Measurements from ENCODE around the gene RNF128.
"Not testable (repeated sequence)": the region's sequence is repeated elsewhere in the genome, so short reads cannot be mapped to it uniquely, and the experiment has no call there.

Gene RNF128

GRCh38 chrX:106751407-106751806 lies 24.9 kb downstream of the RNF128 start:
- no peak for DNase-seq (ENCODE audit: extremely low spot score)
- ChIA-PET POLR2A (no interaction called here), CTCF (interaction anchor here (0.7 kb wide), 1 partner anchor 25 kb away, joined by 3 read pairs; the partner anchor contains the start of gene RNF128)
- TF ChIP-seq FOXK2 (IDR thresholded peaks at IDR 0.05) (no peak), HDGF (IDR thresholded peaks at IDR 0.05; ENCODE audit: borderline replicate concordance) (no peak), CTBP1 (IDR thresholded peaks at IDR 0.05; ENCODE audit: borderline replicate concordance) (no peak), L3MBTL2 (conservative IDR thresholded peaks at IDR 0.05) (no peak), PKNOX1 (IDR thresholded peaks at IDR 0.05) (no peak), SP1 (IDR thresholded peaks at IDR 0.05) (no peak), LEF1 (IDR thresholded peaks at IDR 0.05; ENCODE audit: borderline replicate concordance) (no peak), ELF4 (IDR thresholded peaks at IDR 0.05) (no peak), ZNF384 (IDR thresholded peaks at IDR 0.05) (no peak), BHLHE40 (IDR thresholded peaks at IDR 0.05; ENCODE audit: borderline replicate concordance) (no peak), ARNT (IDR thresholded peaks at IDR 0.05) (no peak), TARDBP (IDR thresholded peaks at IDR 0.05) (no peak), FOXA1 (IDR thresholded peaks at IDR 0.05) (no peak), SUZ12 (IDR thresholded peaks at IDR 0.05) (no peak), FOXM1 (IDR thresholded peaks at IDR 0.05; ENCODE audit: borderline replicate concordance) (no peak), NFRKB (IDR thresholded peaks at IDR 0.05) (no peak)

GRCh38 chrX:106752101-106752678 lies 25.7 kb downstream of the RNF128 start:
- POLR2A ChIA-PET: no interaction called here
- TF ChIP-seq ELF4 (IDR thresholded peaks at IDR 0.05) (no peak), SUZ12 (IDR thresholded peaks at IDR 0.05) (no peak), ZNF384 (IDR thresholded peaks at IDR 0.05) (no peak), PKNOX1 (IDR thresholded peaks at IDR 0.05) (no peak)
- CTCF ChIA-PET: interaction anchor here (0.9 kb wide), 1 partner anchor 14 kb away, joined by 3 read pairs; no protein-coding TSS in a partner anchor
- DNase-seq (ENCODE audit: extremely low spot score): no peak

GRCh38 chrX:106769288-106769687 lies 42.8 kb downstream of the RNF128 start:
- DNase-seq (ENCODE audit: extremely low spot score); CTCF ChIA-PET: not testable (repeated sequence)

GRCh38 chrX:106774981-106775380 lies 48.5 kb downstream of the RNF128 start:
- TF ChIP-seq NFRKB (IDR thresholded peaks at IDR 0.05) (no peak), FOXA1 (IDR thresholded peaks at IDR 0.05) (no peak), ZNF384 (IDR thresholded peaks at IDR 0.05) (no peak), FOXK2 (IDR thresholded peaks at IDR 0.05) (no peak), SP1 (IDR thresholded peaks at IDR 0.05) (no peak), L3MBTL2 (conservative IDR thresholded peaks at IDR 0.05) (no peak), ELF4 (IDR thresholded peaks at IDR 0.05) (no peak), HDGF (IDR thresholded peaks at IDR 0.05; ENCODE audit: borderline replicate concordance) (no peak), TARDBP (IDR thresholded peaks at IDR 0.05) (no peak), SUZ12 (IDR thresholded peaks at IDR 0.05) (no peak), ARNT (IDR thresholded peaks at IDR 0.05) (no peak), FOXM1 (IDR thresholded peaks at IDR 0.05; ENCODE audit: borderline replicate concordance) (no peak), PKNOX1 (IDR thresholded peaks at IDR 0.05) (no peak), CTBP1 (IDR thresholded peaks at IDR 0.05; ENCODE audit: borderline replicate concordance) (no peak), LEF1 (IDR thresholded peaks at IDR 0.05; ENCODE audit: borderline replicate concordance) (no peak), BHLHE40 (IDR thresholded peaks at IDR 0.05; ENCODE audit: borderline replicate concordance) (no peak)
- ChIA-PET CTCF (no interaction called here), POLR2A (no interaction called here)
- DNase-seq (ENCODE audit: extremely low spot score): no peak

More at GRCh38 chrX:106769288-106769687, 42.8 kb downstream of the RNF128 start:
- POLR2A ChIA-PET: not testable (repeated sequence)

- DNase-seq (ENCODE audit: extremely low spot score): no peak
- CTCF ChIA-PET: no interaction called here
- TF ChIP-seq SP1 (IDR thresholded peaks at IDR 0.05) (no peak), L3MBTL2 (conservative IDR thresholded peaks at IDR 0.05) (no peak), SUZ12 (IDR thresholded peaks at IDR 0.05) (no peak), FOXA1 (IDR thresholded peaks at IDR 0.05) (no peak), LEF1 (IDR thresholded peaks at IDR 0.05; ENCODE audit: borderline replicate concordance) (no peak), BHLHE40 (IDR thresholded peaks at IDR 0.05; ENCODE audit: borderline replicate concordance) (no peak), TARDBP (IDR thresholded peaks at IDR 0.05) (no peak), PKNOX1 (IDR thresholded peaks at IDR 0.05) (no peak), ELF4 (IDR thresholded peaks at IDR 0.05) (no peak), CTBP1 (IDR thresholded peaks at IDR 0.05; ENCODE audit: borderline replicate concordance) (no peak), HDGF (IDR thresholded peaks at IDR 0.05; ENCODE audit: borderline replicate concordance) (no peak), ZNF384 (IDR thresholded peaks at IDR 0.05) (no peak), ARNT (IDR thresholded peaks at IDR 0.05) (no peak), NFRKB (IDR thresholded peaks at IDR 0.05) (no peak), FOXM1 (IDR thresholded peaks at IDR 0.05; ENCODE audit: borderline replicate concordance) (no peak), FOXK2 (IDR thresholded peaks at IDR 0.05) (no peak)
- POLR2A ChIA-PET: interaction anchor here (1.3 kb wide), 1 partner anchor 54 kb away, joined by 3 read pairs; the partner anchor contains the start of gene RNF128
Observed at GRCh38 chrX:106780264-106780663, 53.8 kb downstream of the RNF128 start.
